Ovary (tissue), 1 donor: ENCODE results near the gene RBM41.

Experiments
- EP300 ChIP-seq: sonication (generic); formaldehyde crosslinking; IDR thresholded peaks from one replicate; pipeline ENCODE4 v1.6.1; 2017; ENCODE audit warnings: antibody characterized with exemption
- POLR2A ChIP-seq: fragments of 450-650 bp; IDR thresholded peaks from one replicate; pipeline ENCODE4 v1.6.1; 2017; ENCODE audit warnings: antibody characterized with exemption, mild to moderate bottlenecking, moderate library complexity

DNA sequence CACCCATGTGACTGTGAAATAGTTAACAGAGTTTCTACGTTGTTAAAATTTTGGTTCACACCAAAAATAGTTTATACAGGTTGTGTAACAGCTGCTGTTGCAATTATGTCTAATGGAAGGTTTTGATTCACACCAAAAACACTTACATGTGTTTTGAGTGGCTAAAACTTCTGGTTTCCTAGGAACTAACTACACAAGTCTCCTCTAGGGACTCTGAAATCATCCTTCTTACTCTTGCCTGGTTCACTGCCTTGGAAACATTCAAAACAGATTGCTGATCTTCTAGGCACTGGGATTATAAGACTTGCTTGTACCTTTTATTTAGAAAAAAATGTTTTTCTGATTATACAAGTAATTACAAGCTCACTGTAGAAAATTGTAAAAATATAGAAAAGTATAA, 103.7 kb downstream of the RBM41 start:
- no peak for TF ChIP-seq POLR2A
- no peak for TF ChIP-seq EP300
